ENCODE results near the gene NRG4. TPM values are rescaled to one million over a fixed set of nuclear protein-coding genes. Genes with fewer than 3 reads are reported as not detected.

NRG4 gene
- total RNA-seq, 1 donor from 2014 or later = not detected

DNA sequence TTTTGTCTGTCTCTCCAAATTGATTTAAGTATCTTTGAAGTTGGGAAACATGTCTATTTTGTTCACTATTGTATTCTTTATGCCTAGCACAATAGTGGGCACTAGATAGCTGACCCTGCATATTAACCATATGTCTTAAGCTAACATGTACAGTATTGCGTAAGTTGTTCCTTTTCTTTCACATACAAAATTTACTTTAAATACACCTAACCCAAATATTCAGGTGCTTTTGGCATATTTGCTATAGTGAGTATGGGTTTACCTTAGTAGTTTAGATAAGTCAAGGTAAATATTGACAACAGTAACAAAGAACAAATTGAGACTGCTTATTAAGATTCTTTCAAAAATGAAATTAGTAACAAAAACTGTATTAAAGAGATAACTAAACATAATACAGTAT is 50.9 kb downstream of the NRG4 start:
- no peak for DNase-seq (ENCODE audit: low spot score in 2 of 2)
- TF ChIP-seq, protein P1, sequence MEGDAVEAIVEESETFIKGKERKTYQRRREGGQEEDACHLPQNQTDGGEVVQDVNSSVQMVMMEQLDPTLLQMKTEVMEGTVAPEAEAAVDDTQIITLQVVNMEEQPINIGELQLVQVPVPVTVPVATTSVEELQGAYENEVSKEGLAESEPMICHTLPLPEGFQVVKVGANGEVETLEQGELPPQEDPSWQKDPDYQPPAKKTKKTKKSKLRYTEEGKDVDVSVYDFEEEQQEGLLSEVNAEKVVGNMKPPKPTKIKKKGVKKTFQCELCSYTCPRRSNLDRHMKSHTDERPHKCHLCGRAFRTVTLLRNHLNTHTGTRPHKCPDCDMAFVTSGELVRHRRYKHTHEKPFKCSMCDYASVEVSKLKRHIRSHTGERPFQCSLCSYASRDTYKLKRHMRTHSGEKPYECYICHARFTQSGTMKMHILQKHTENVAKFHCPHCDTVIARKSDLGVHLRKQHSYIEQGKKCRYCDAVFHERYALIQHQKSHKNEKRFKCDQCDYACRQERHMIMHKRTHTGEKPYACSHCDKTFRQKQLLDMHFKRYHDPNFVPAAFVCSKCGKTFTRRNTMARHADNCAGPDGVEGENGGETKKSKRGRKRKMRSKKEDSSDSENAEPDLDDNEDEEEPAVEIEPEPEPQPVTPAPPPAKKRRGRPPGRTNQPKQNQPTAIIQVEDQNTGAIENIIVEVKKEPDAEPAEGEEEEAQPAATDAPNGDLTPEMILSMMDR (IDR thresholded peaks at IDR 0.05) = no peak
- intact Hi-C loops (cut with DNase I) = no loop called here

DNA sequence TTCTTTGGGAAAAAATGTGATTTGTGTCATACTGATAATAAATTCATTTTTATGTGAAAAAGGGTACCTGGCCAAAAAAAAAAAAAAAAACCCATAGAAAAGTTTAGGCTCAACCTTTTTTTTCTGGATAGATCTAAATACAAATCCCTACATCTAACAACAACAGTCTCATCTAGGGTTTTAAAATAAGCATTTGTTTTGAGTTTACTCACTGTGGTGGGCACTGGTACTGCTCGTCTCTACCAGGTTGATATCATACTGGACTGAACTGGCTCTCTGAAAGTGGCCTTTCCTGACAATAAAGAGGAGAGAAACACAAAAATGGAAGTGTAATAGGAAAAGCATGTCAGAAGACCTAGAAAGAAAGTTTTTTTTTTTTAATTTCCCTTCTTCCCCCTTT is 56.5 kb downstream of the NRG4 start:
- H3K4me1 ChIP-seq = no peaks in the 10 kb centered on the region
- DNase-seq (ENCODE audit: low spot score in 2 of 2) = no peak
- H3K4me3 ChIP-seq = no peak overlapping the region
- intact Hi-C loops (cut with DNase I) = no loop called here
- H3K27me3 ChIP-seq = no peaks in the 10 kb centered on the region
- no peaks in the 10 kb centered on the region for H3K9me3 ChIP-seq
- no peaks in the 10 kb centered on the region for H3K36me3 ChIP-seq
- TF ChIP-seq, protein P1 (IDR thresholded peaks at IDR 0.05) = no peak
- no peak overlapping the region for H3K27ac ChIP-seq

More for the DNA sequence above, 50.9 kb downstream of the NRG4 start:
- Histone ChIP-seq H3K4me3 (no peak overlapping the region), H3K9me3 (no peaks in the 10 kb centered on the region), H3K36me3 (no peaks in the 10 kb centered on the region), H3K27me3 (no peaks in the 10 kb centered on the region), H3K4me1 (no peaks in the 10 kb centered on the region), H3K27ac (no peak overlapping the region)

DNA sequence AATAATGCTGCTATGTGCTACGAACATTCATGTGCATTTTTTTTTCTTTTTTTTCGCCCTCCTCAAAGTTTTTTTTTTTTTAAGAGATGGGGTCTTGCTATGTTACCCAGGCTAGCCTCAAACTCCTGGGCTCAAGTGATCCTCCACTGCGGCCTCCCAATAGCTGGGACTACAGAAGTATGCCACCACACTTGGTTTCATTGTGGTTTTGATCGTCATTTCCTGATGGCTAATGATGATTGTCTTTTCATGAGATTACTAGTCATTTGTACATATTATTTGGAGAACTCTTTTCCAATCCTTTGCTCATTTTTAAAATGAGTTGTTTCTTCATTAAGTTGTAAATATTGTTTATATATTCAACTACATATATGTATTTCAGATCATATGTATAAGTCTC is 59.7 kb downstream of the NRG4 start:
- Histone ChIP-seq H3K36me3 (no peaks in the 10 kb centered on the region), H3K27me3 (no peaks in the 10 kb centered on the region), H3K9me3 (no peaks in the 10 kb centered on the region), H3K27ac (no peak overlapping the region), H3K4me1 (no peaks in the 10 kb centered on the region), H3K4me3 (no peak overlapping the region)
- intact Hi-C loops (cut with DNase I) = no loop called here
- no peak for DNase-seq (ENCODE audit: low spot score in 2 of 2)
- TF ChIP-seq, protein P1 (IDR thresholded peaks at IDR 0.05) = no peak

DNA sequence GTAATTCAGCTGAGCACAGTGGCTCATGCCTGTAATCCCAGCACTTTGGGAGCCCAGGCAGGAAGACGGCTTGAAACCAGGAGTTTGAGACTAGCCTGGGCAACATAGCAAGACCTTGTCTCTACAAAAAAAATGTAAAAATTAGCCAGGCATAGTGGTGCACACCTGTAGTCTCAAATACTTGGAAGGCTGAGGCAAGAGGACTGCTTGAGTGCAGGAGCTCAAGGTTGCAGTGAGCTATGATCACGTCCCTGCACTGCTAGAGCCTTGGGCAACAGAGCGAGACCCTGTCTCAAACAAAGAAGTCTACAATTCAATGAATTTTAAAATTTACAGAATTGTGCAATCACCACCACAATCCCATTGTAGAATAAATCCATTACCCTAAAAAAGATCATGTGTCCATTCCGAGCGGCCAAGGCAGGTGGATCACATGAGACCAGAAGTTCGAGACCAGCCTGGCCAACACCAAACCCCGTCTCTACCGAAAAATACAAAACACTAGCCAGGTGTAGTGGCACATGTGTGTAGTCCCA is 63.4 kb downstream of the NRG4 start:
- Histone ChIP-seq H3K4me1 (no peaks in the 10 kb centered on the region), H3K36me3 (no peaks in the 10 kb centered on the region), H3K4me3 (no peak overlapping the region), H3K9me3 (no peaks in the 10 kb centered on the region), H3K27me3 (no peaks in the 10 kb centered on the region), H3K27ac (no peak overlapping the region)
- TF ChIP-seq, protein P1 (IDR thresholded peaks at IDR 0.05) = no peak
- intact Hi-C loops (cut with DNase I) = no loop called here
- no peak for DNase-seq (ENCODE audit: low spot score in 2 of 2)

DNA sequence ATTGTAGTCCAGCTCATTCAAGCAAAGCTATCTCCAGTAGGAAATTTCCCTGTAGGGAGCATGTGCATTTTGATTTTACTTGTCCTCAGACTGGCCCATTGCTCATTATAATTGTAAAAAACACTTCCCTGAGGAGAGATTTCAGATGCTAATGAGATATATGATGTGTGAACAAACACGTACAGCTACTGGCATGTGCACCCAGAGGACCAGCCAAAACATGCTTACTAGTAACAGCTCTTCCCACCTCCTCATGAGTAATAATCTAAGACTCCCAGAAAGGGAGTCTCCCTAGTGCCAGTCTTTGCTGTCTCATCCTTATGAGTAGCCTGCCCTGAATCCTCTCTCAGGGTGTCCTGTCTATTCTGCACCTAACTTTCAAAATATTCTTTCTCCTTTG is 65.1 kb downstream of the NRG4 start:
- intact Hi-C loops (cut with DNase I) = no loop called here
- Histone ChIP-seq H3K9me3 (no peaks in the 10 kb centered on the region), H3K4me1 (no peaks in the 10 kb centered on the region), H3K4me3 (no peak overlapping the region), H3K27ac (no peak overlapping the region), H3K36me3 (no peaks in the 10 kb centered on the region), H3K27me3 (no peaks in the 10 kb centered on the region)
- no peak for DNase-seq (ENCODE audit: low spot score in 2 of 2)
- TF ChIP-seq, protein P1 (IDR thresholded peaks at IDR 0.05) = no peak

DNA sequence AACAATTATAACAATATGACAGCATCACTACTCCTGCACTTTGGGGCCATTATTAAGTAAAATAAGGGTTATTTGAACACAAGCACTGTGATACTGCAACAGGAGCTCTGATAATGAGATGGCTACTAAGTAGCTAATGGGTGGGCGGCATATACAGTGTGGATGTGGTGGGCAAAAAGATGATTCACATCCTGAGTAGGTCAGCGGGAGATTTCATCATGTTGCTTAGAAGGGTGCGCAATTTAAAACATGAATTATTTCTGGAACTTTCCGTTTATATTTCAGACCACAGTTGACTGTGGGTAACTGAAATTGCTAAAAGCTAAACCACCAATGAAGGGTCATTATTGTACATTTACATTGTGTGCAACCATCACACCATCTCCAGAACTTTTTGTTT is 66.3 kb downstream of the NRG4 start:
- H3K27ac ChIP-seq = no peak overlapping the region
- DNase-seq (ENCODE audit: low spot score in 2 of 2) = no peak
- H3K4me3 ChIP-seq = no peak overlapping the region
- H3K36me3 ChIP-seq = no peaks in the 10 kb centered on the region
- TF ChIP-seq, protein P1 (IDR thresholded peaks at IDR 0.05) = no peak
- H3K4me1 ChIP-seq = no peaks in the 10 kb centered on the region
- H3K9me3 ChIP-seq = no peaks in the 10 kb centered on the region
- intact Hi-C loops (cut with DNase I) = no loop called here
- no peaks in the 10 kb centered on the region for H3K27me3 ChIP-seq

Data from ascending aorta (tissue), 2 donors.